Caco-2 (cell line): ENCODE results near the gene KIF19. TPM values are rescaled to one million over a fixed set of nuclear protein-coding genes. Genes with fewer than 3 reads are reported as not detected.
"Not testable (repeated sequence)": the region's sequence is repeated elsewhere in the genome, so short reads cannot be mapped to it uniquely, and the experiment has no call there.

Experiments used
- BruUV-seq: library from RNA; stranded (reverse); fragments of 400-500 nt; replicated peaks from 2 replicates; lab custom pipeline; 2021; lab: Mats Ljungman, UMichigan
- CTCF ChIA-PET: fragments of 300-600 bp; sonication (Branson Sonifier 250); formaldehyde crosslinking; loops from one replicate; lab custom pipeline; 2022; ENCODE audit warnings: antibody characterized with exemption; lab: Charles Lee
- POLR2A ChIA-PET: fragments of 300-600 bp; sonication (Branson Sonifier 250); formaldehyde crosslinking; loops from one replicate; lab custom pipeline; 2022; ENCODE audit warnings: antibody characterized with exemption; lab: Charles Lee
- DNase-seq, 2 experiments: peaks; one replicate each; pipeline versions ENCODE4 v3.0.0 to v3.0.0-alpha.2; 2020 to 2022
- H3K27me3 ChIP-seq: replicated peaks from 2 replicates; pipeline ENCODE4 v1.6.0; 2011; ENCODE audit warnings: low read length; ENCODE audit not compliant: control insufficient read depth, insufficient read depth
- H3K36me3 ChIP-seq: 2 replicates; pipeline ENCODE4 v1.5.1; 2011; ENCODE audit warnings: low read length; ENCODE audit not compliant: control insufficient read depth, insufficient read depth
- H3K4me1 ChIP-seq: fragments of 250-450 bp; sonication (Bioruptor Pico); 2 replicates; pipeline ENCODE4 v1.5.1; 2020; ENCODE audit warnings: mild to moderate bottlenecking
- H3K4me3 ChIP-seq: 2 replicates; pipeline ENCODE4 v1.5.1; 2011; ENCODE audit warnings: low read depth, mild to moderate bottlenecking, control low read depth, low read length
- H3K9me3 ChIP-seq: fragments of 250-450 bp; sonication (Bioruptor Pico); 2 replicates; pipeline ENCODE4 v1.5.1; 2020; ENCODE audit warnings: mild to moderate bottlenecking, moderate library complexity
- H3K27ac Mint-ChIP-seq: one replicate; pipeline ENCODE4 v1.8.0; 2022; ENCODE audit warnings: mixed read lengths; ENCODE audit not compliant: unreplicated experiment
- H3K27me3 Mint-ChIP-seq: one replicate; pipeline ENCODE4 v1.8.0; 2022; ENCODE audit warnings: mixed read lengths; ENCODE audit not compliant: insufficient read depth, unreplicated experiment
- H3K36me3 Mint-ChIP-seq: one replicate; pipeline ENCODE4 v1.8.0; 2022; ENCODE audit warnings: mild to moderate bottlenecking, mixed read lengths; ENCODE audit not compliant: insufficient read depth, unreplicated experiment
- H3K4me1 Mint-ChIP-seq: one replicate; pipeline ENCODE4 v1.8.0; 2022; ENCODE audit warnings: low read depth, mixed read lengths; ENCODE audit not compliant: unreplicated experiment
- H3K4me3 Mint-ChIP-seq: one replicate; pipeline ENCODE4 v1.8.0; 2022; ENCODE audit warnings: mild to moderate bottlenecking, moderate library complexity, mixed read lengths; ENCODE audit not compliant: unreplicated experiment
- H3K9me3 Mint-ChIP-seq: one replicate; pipeline ENCODE4 v1.8.0; 2022; ENCODE audit warnings: mixed read lengths; ENCODE audit not compliant: unreplicated experiment
- CTCF ChIP-seq, 2 experiments: fragments of 200-600 bp in 1 of 2; IDR thresholded peaks; 1 replicate in 1 of 2; 2 replicates in 1 of 2; pipeline versions ENCODE4 v1.5.1 to v1.8.0; 2011 to 2022; ENCODE audit warnings: antibody characterized with exemption in 1 of 2, control low read depth in 1 of 2, inconsistent platforms in 1 of 2, low read depth in 1 of 2, low read length in 1 of 2, mild to moderate bottlenecking in 1 of 2, moderate library complexity in 1 of 2; ENCODE audit not compliant: insufficient read depth in 1 of 2, severe bottlenecking in 1 of 2, unreplicated experiment in 1 of 2
- intact Hi-C: fragments of 100-400 bp; cut with micrococcal nuclease; formaldehyde crosslinking; loops from one replicate; pipeline ENCODE4 v1.10.0; 2022; ENCODE audit not compliant: unreplicated experiment
- total RNA-seq: library from RNA; stranded (reverse); gene quantifications from 2 replicates; pipeline ENCODE4 v1.2.3, GENCODE V29; 2022

Gene KIF19
- total RNA-seq, 1 experiment from 2014 or later, result not detected

- H3K36me3 Mint-ChIP-seq, result no peaks in the 10 kb centered on the region
- no peak for DNase-seq
- no peak overlapping the region for H3K4me3 Mint-ChIP-seq
- TF ChIP-seq CTCF (IDR thresholded peaks at IDR 0.05; ENCODE audit: insufficient read depth in 1 of 2, low read depth in 1 of 2, low read length in 1 of 2, severe bottlenecking in 1 of 2, unreplicated experiment in 1 of 2), result no peak
- CTCF ChIA-PET, result no interaction called here
- no peaks in the 10 kb centered on the region for H3K36me3 ChIP-seq
- intact Hi-C loops, result no loop called here
- H3K4me1 Mint-ChIP-seq, result no peaks in the 10 kb centered on the region
- H3K4me3 ChIP-seq, result no peak overlapping the region
- no peak overlapping the region for H3K27ac Mint-ChIP-seq
- H3K27me3 Mint-ChIP-seq, result peaks cover 3% of the 10 kb centered on the region
- POLR2A ChIA-PET, result no interaction called here
- BruUV-seq, result no TSS peak
- no peaks in the 10 kb centered on the region for H3K9me3 Mint-ChIP-seq
- no peaks in the 10 kb centered on the region for H3K27me3 ChIP-seq
- H3K9me3 ChIP-seq, result no peaks in the 10 kb centered on the region
- no peaks in the 10 kb centered on the region for H3K4me1 ChIP-seq
Observed at GRCh38 chr17:74280093-74280513, 45.9 kb upstream of the KIF19 start.

GRCh38 chr17:74281799-74282198 lies 44.2 kb upstream of the KIF19 start:
- Histone ChIP-seq H3K9me3 (no peaks in the 10 kb centered on the region), H3K36me3 (no peaks in the 10 kb centered on the region), H3K4me3 (no peak overlapping the region), H3K4me1 (no peaks in the 10 kb centered on the region), H3K27me3 (no peaks in the 10 kb centered on the region)
- Mint-ChIP-seq H3K36me3 (no peaks in the 10 kb centered on the region), H3K27me3 (no peaks in the 10 kb centered on the region), H3K27ac (no peak overlapping the region), H3K9me3 (no peaks in the 10 kb centered on the region), H3K4me1 (no peaks in the 10 kb centered on the region), H3K4me3 (no peak overlapping the region)
- BruUV-seq, result no TSS peak
- ChIA-PET CTCF (no interaction called here), POLR2A (no interaction called here)
- TF ChIP-seq CTCF (IDR thresholded peaks at IDR 0.05; ENCODE audit: insufficient read depth in 1 of 2, low read depth in 1 of 2, low read length in 1 of 2, severe bottlenecking in 1 of 2, unreplicated experiment in 1 of 2), result no peak
- no peak for DNase-seq
- intact Hi-C loops, result no loop called here

GRCh38 chr17:74282274-74282586 lies 43.8 kb upstream of the KIF19 start:
- H3K27me3 Mint-ChIP-seq, POLR2A ChIA-PET, H3K27ac Mint-ChIP-seq, H3K9me3 Mint-ChIP-seq, H3K4me3 ChIP-seq, H3K4me1 ChIP-seq, H3K36me3 Mint-ChIP-seq, H3K4me1 Mint-ChIP-seq, H3K9me3 ChIP-seq, H3K36me3 ChIP-seq, BruUV-seq, intact Hi-C loops, DNase-seq, CTCF ChIA-PET, H3K27me3 ChIP-seq, H3K4me3 Mint-ChIP-seq: not testable (repeated sequence)
